Keratinocyte (primary cell): Measurements from ENCODE around the gene TBC1D12. TPM values are rescaled to one million over a fixed set of nuclear protein-coding genes. Genes with fewer than 3 reads are reported as not detected.

Source experiments
- DNase-seq: peaks from one replicate; pipeline ENCODE4 v3.0.0-alpha.2; 2011; ENCODE audit warnings: low read depth, missing footprints, low spot score
- FAIRE-seq: peaks from 2 replicates; lab custom pipeline; 2011; peaks lifted over from hg19 to GRCh38; lab: Jason Lieb, UNC
- H2AFZ ChIP-seq: 2 replicates; pipeline ENCODE4 v1.6.0; 2012; ENCODE audit warnings: low read length, control low read depth, inconsistent platforms; ENCODE audit not compliant: control insufficient read depth
- H3K27ac ChIP-seq: 2 replicates; pipeline ENCODE4 v1.5.1; 2011; ENCODE audit warnings: low read length; ENCODE audit not compliant: control insufficient read depth, insufficient read depth
- H3K27me3 ChIP-seq: 3 replicates; pipeline ENCODE4 v1.6.0; 2011; ENCODE audit warnings: low read length; ENCODE audit not compliant: control insufficient read depth, insufficient read depth; ENCODE audit errors: extremely low read depth
- H3K36me3 ChIP-seq, 2 experiments: 2 replicates in 1 of 2; 3 replicates in 1 of 2; pipeline ENCODE4 v1.5.1; 2011; ENCODE audit warnings: low read length in 2 of 2, mild to moderate bottlenecking in 1 of 2; ENCODE audit not compliant: control insufficient read depth in 2 of 2, insufficient read depth in 2 of 2; ENCODE audit errors: extremely low read depth in 1 of 2
- H3K4me1 ChIP-seq: 3 replicates; pipeline ENCODE4 v1.5.1; 2011; ENCODE audit warnings: low read length; ENCODE audit not compliant: control insufficient read depth, insufficient read depth; ENCODE audit errors: extremely low read depth
- H3K4me2 ChIP-seq: 3 replicates; pipeline ENCODE4 v1.6.0; 2011; ENCODE audit warnings: low read depth, low read length; ENCODE audit not compliant: control insufficient read depth, insufficient read depth; ENCODE audit errors: extremely low read depth
- H3K4me3 ChIP-seq, 3 experiments: fragments of 200-600 bp in 1 of 3; sonication (generic) in 1 of 3; 2 replicates in 2 of 3; 3 replicates in 1 of 3; pipeline ENCODE4 v1.5.1; 2011 to 2016; ENCODE audit warnings: low read length in 3 of 3, mild to moderate bottlenecking in 3 of 3, control low read depth in 2 of 3, inconsistent platforms in 1 of 3, low read depth in 1 of 3, mixed read lengths in 1 of 3, mixed run types in 1 of 3, moderate library complexity in 1 of 3; ENCODE audit not compliant: control insufficient read depth in 2 of 3, insufficient read depth in 2 of 3; ENCODE audit errors: extremely low read depth in 1 of 3
- H3K79me2 ChIP-seq: 2 replicates; pipeline ENCODE4 v1.6.0; 2012; ENCODE audit warnings: low read length; ENCODE audit not compliant: control insufficient read depth, insufficient read depth
- H3K9ac ChIP-seq: 3 replicates; pipeline ENCODE4 v1.6.0; 2011; ENCODE audit warnings: low read length; ENCODE audit not compliant: control insufficient read depth, insufficient read depth; ENCODE audit errors: extremely low read depth
- H3K9me1 ChIP-seq: 3 replicates; pipeline ENCODE4 v1.6.0; 2011; ENCODE audit warnings: low read length; ENCODE audit not compliant: control insufficient read depth, insufficient read depth; ENCODE audit errors: extremely low read depth
- H3K9me3 ChIP-seq: 2 replicates; pipeline ENCODE4 v1.5.1; 2012; ENCODE audit warnings: low read depth, low read length; ENCODE audit not compliant: control insufficient read depth
- H4K20me1 ChIP-seq: 3 replicates; pipeline ENCODE4 v1.6.0; 2011; ENCODE audit warnings: low read length; ENCODE audit not compliant: control insufficient read depth, insufficient read depth; ENCODE audit errors: extremely low read depth
- CTCF ChIP-seq, 3 experiments: IDR thresholded peaks in 1 of 3; conservative IDR thresholded peaks in 1 of 3; optimal IDR thresholded peaks in 1 of 3; 2 replicates in 2 of 3; 3 replicates in 1 of 3; pipeline versions ENCODE3 to v1.5.1; 2011; ENCODE audit warnings: low read length in 3 of 3, mild to moderate bottlenecking in 3 of 3, moderate library complexity in 2 of 3, control low read depth in 1 of 3, inconsistent platforms in 1 of 3; ENCODE audit not compliant: insufficient read depth in 2 of 3; ENCODE audit errors: extremely low read depth in 1 of 3
- EZH2 ChIP-seq: IDR thresholded peaks from one replicate; pipeline ENCODE4 v1.6.1; 2012; ENCODE audit warnings: inconsistent platforms, mild to moderate bottlenecking, low read length, moderate library complexity
- dilution Hi-C: fragments of 300-500 bp; cut with MboI; formaldehyde crosslinking; loops from one replicate; pipeline ENCODE4 v1.7.0; 2020; ENCODE audit warnings: low sequenced_read_pairs; ENCODE audit not compliant: extremely low pct_ligation_motif_present
- polyA plus RNA-seq, 5 experiments: library from polyadenylated mRNA; depleted of rRNA in 3 of 5; stranded (reverse) in 3 of 5; stranded (forward) in 1 of 5; unstranded in 1 of 5; fragments of >200 nt; gene quantifications; 1 replicate in 1 of 5; 2 replicates in 3 of 5; 3 replicates in 1 of 5; pipeline versions ENCODE4 v1.2.1 to v1.2.3, GENCODE V29; 2011 to 2012; ENCODE audit warnings: missing spikeins in 2 of 5, low read depth in 1 of 5, low replicate concordance in 1 of 5

The TBC1D12 gene
- polyA plus RNA-seq, 1 donor (not counting 4 experiments of a cell fraction or from before 2014, with no cell fraction given): 7.0 TPM

- Histone ChIP-seq H3K36me3 (peaks cover 0 to 1% of the 10 kb centered on the region in 2 experiments), H3K79me2 (no peaks in the 10 kb centered on the region), H3K9ac (no peak overlapping the region), H3K4me1 (no peaks in the 10 kb centered on the region), H3K27me3 (no peaks in the 10 kb centered on the region), H2AFZ (no peak overlapping the region), H4K20me1 (no peaks in the 10 kb centered on the region), H3K9me3 (no peaks in the 10 kb centered on the region), H3K9me1 (no peaks in the 10 kb centered on the region), H3K4me3 (no peak overlapping the region), H3K4me2 (no peak overlapping the region), H3K27ac (no peak overlapping the region)
- TF ChIP-seq EZH2 (no peak), CTCF (optimal IDR thresholded peaks at IDR 0.05 in 1 of 3, IDR thresholded peaks at IDR 0.05 in 1 of 3, conservative IDR thresholded peaks at IDR 0.05 in 1 of 3; ENCODE audit: extremely low read depth in 1 of 3, insufficient read depth in 2 of 3, low read length in 3 of 3) (no peak)
- dilution Hi-C loops: no loop called here
- FAIRE-seq: no peak
- no peak for DNase-seq
Measured at GRCh38 chr10:94490789-94491039, 88.4 kb downstream of the TBC1D12 start.

GRCh38 chr10:94493463-94493862 is 91.1 kb downstream of the TBC1D12 start:
- no peak for DNase-seq
- Histone ChIP-seq H3K9me1 (no peaks in the 10 kb centered on the region), H3K9me3 (no peaks in the 10 kb centered on the region), H3K4me2 (no peak overlapping the region), H3K36me3 (peaks cover 0 to 1% of the 10 kb centered on the region in 2 experiments), H3K27me3 (no peaks in the 10 kb centered on the region), H3K79me2 (no peaks in the 10 kb centered on the region), H3K4me1 (no peaks in the 10 kb centered on the region), H4K20me1 (no peaks in the 10 kb centered on the region), H3K9ac (no peak overlapping the region), H2AFZ (no peak overlapping the region), H3K27ac (no peak overlapping the region), H3K4me3 (no peak overlapping the region)
- TF ChIP-seq CTCF (optimal IDR thresholded peaks at IDR 0.05 in 1 of 3, IDR thresholded peaks at IDR 0.05 in 1 of 3, conservative IDR thresholded peaks at IDR 0.05 in 1 of 3; ENCODE audit: extremely low read depth in 1 of 3, insufficient read depth in 2 of 3, low read length in 3 of 3): no peak
- TF ChIP-seq EZH2: no peak
- no peak for FAIRE-seq
- dilution Hi-C loops: no loop called here
